NOMO-1 treated with dmso at 0.1 percent for 144 hours (cell line): ENCODE results near the gene TPP2.

Source experiments
- DNase-seq: peaks from one replicate; lab custom pipeline; 2025; ENCODE audit not compliant: unreplicated experiment; lab: John Stamatoyannopoulos, UW

The TPP2 gene

GRCh38 chr13:102651892-102652291 is 55.1 kb downstream of the TPP2 start:
- peak; percentile 73 for DNase-seq

GRCh38 chr13:102654756-102655155 is 58.0 kb downstream of the TPP2 start:
- DNase-seq: no peak

GRCh38 chr13:102657630-102658029 is 60.8 kb downstream of the TPP2 start:
- no peak for DNase-seq

GRCh38 chr13:102658660-102659059 is 61.9 kb downstream of the TPP2 start:
- DNase-seq: no peak

GRCh38 chr13:102659168-102659713 is 62.5 kb downstream of the TPP2 start:
- no peak for DNase-seq

- DNase-seq: no peak
Measured at GRCh38 chr13:102667023-102667422, 70.2 kb downstream of the TPP2 start.

- DNase-seq: no peak
Measured at GRCh38 chr13:102667911-102668310, 71.1 kb downstream of the TPP2 start.

- no peak for DNase-seq
Measured at GRCh38 chr13:102670130-102670529, 73.3 kb downstream of the TPP2 start.

- DNase-seq: no peak
Measured at GRCh38 chr13:102675115-102675514, 78.3 kb downstream of the TPP2 start.

GRCh38 chr13:102677122-102677521 is 80.3 kb downstream of the TPP2 start:
- DNase-seq: no peak

- peak; percentile 26 for DNase-seq
Measured at GRCh38 chr13:102678339-102679107, 81.7 kb downstream of the TPP2 start.

GRCh38 chr13:102679449-102680132 is 82.8 kb downstream of the TPP2 start:
- no peak for DNase-seq

- no peak for DNase-seq
Measured at GRCh38 chr13:102680133-102680717, 83.4 kb downstream of the TPP2 start.

GRCh38 chr13:102680842-102681740 is 84.3 kb downstream of the TPP2 start:
- peak; percentile 32 for DNase-seq

GRCh38 chr13:102682211-102682610 is 85.4 kb downstream of the TPP2 start:
- no peak for DNase-seq

GRCh38 chr13:102682727-102683126 is 85.9 kb downstream of the TPP2 start:
- no peak for DNase-seq

GRCh38 chr13:102683637-102684036 is 86.9 kb downstream of the TPP2 start:
- no peak for DNase-seq

GRCh38 chr13:102686024-102686423 is 89.2 kb downstream of the TPP2 start:
- DNase-seq: no peak

- no peak for DNase-seq
Measured at GRCh38 chr13:102687520-102687919, 90.7 kb downstream of the TPP2 start.

- no peak for DNase-seq
Measured at GRCh38 chr13:102688306-102688973, 91.7 kb downstream of the TPP2 start.
